Endodermal cell (in vitro differentiated cells): ENCODE data around the gene ZNF516. TPM values are rescaled to one million over a fixed set of nuclear protein-coding genes. Genes with fewer than 3 reads are reported as not detected.

Source experiments
- DNase-seq: peaks from one replicate; pipeline ENCODE4 v3.0.0-alpha.2; 2017
- H3K27ac ChIP-seq: 2 replicates; pipeline ENCODE4 v1.5.1; 2013; ENCODE audit warnings: mild to moderate bottlenecking, low read depth, low read length, moderate library complexity
- H3K27me3 ChIP-seq: 2 replicates; pipeline ENCODE4 v1.6.1; 2013; ENCODE audit warnings: mild to moderate bottlenecking, low read length, moderate library complexity; ENCODE audit not compliant: insufficient read depth, control insufficient read depth, poor library complexity, severe bottlenecking
- H3K36me3 ChIP-seq: 2 replicates; pipeline ENCODE4 v1.7.0; 2013; ENCODE audit warnings: mild to moderate bottlenecking, low read length, moderate library complexity; ENCODE audit not compliant: control insufficient read depth, insufficient read depth
- H3K4me1 ChIP-seq: one replicate; pipeline ENCODE4 v1.7.0; 2013; ENCODE audit warnings: low read length; ENCODE audit not compliant: control insufficient read depth, insufficient read depth
- H3K4me3 ChIP-seq: 2 replicates; pipeline ENCODE4 v1.5.1; 2013; ENCODE audit warnings: mild to moderate bottlenecking, low read length, moderate library complexity
- H3K9ac ChIP-seq: 2 replicates; pipeline ENCODE4 v1.6.1; 2013; ENCODE audit warnings: mild to moderate bottlenecking, low read length, moderate library complexity; ENCODE audit not compliant: poor library complexity, severe bottlenecking; ENCODE audit errors: extremely low read depth
- H3K9me3 ChIP-seq: 2 replicates; pipeline ENCODE4 v1.6.1; 2013; ENCODE audit warnings: mild to moderate bottlenecking, low read length, moderate library complexity; ENCODE audit not compliant: control insufficient read depth
- H3K27ac Mint-ChIP-seq: 2 replicates; pipeline ENCODE4 v1.8.0; 2020; ENCODE audit warnings: mixed read lengths
- H3K27me3 Mint-ChIP-seq: 2 replicates; pipeline ENCODE4 v1.8.0; 2021; ENCODE audit warnings: mild to moderate bottlenecking, mixed read lengths; ENCODE audit not compliant: insufficient read depth
- H3K36me3 Mint-ChIP-seq: 2 replicates; pipeline ENCODE4 v1.8.0; 2020; ENCODE audit warnings: low read depth, mixed read lengths
- H3K4me1 Mint-ChIP-seq: 2 replicates; pipeline ENCODE4 v1.8.0; 2020; ENCODE audit warnings: mixed read lengths
- H3K4me3 Mint-ChIP-seq: 2 replicates; pipeline ENCODE4 v1.8.0; 2020; ENCODE audit warnings: mild to moderate bottlenecking, moderate library complexity, mixed read lengths
- H3K9me3 Mint-ChIP-seq: 2 replicates; pipeline ENCODE4 v1.8.0; 2020; ENCODE audit warnings: mild to moderate bottlenecking, mixed read lengths
- CTCF ChIP-seq: fragments of 200-600 bp; sonication (generic); conservative IDR thresholded peaks from 2 replicates; pipeline ENCODE4 v1.5.0; 2021; ENCODE audit warnings: antibody characterized with exemption, mild to moderate bottlenecking
- WGBS, 2 experiments: methylation state at CpG; one replicate each; pipeline versions ENCODE4 v1.1.5 to v1.1.7; 2013; ENCODE audit warnings: missing lambda C conversion rate in 2 of 2, mixed read lengths in 1 of 2; ENCODE audit not compliant: insufficient coverage in 1 of 2, insufficient read length in 1 of 2; 5-methylcytosine and 5-hydroxymethylcytosine counted together
- total RNA-seq, 2 donors: library from RNA; stranded (reverse); fragmentation: NEBNext Ultra II Directional in 1 of 2; extraction: Animal tissue kit (Norgen Biotek cat#: 25700) in 1 of 2; gene quantifications; 2 replicates in 1 of 2; 3 replicates in 1 of 2; pipeline ENCODE4 v1.2.1, GENCODE V29; 2021

ZNF516 gene
- total RNA-seq, 2 donors from 2014 or later = 60.2 to 77.9 TPM

GRCh38 chr18:76441668-76442412, 53.2 kb downstream of the ZNF516 start:
- H3K9me3 Mint-ChIP-seq = no peaks in the 10 kb centered on the region
- H3K27me3 Mint-ChIP-seq = no peaks in the 10 kb centered on the region
- H3K27ac Mint-ChIP-seq = no peak overlapping the region
- TF ChIP-seq CTCF = no peak
- Histone ChIP-seq H3K9me3 (no peaks in the 10 kb centered on the region), H3K4me1 (peaks cover 4% of the 10 kb centered on the region), H3K27me3 (no peaks in the 10 kb centered on the region), H3K27ac (no peak overlapping the region), H3K36me3 (peaks cover 32% of the 10 kb centered on the region), H3K4me3 (no peak overlapping the region), H3K9ac (no peak overlapping the region)
- 95% methylated on average over 45 to 65 of the region's 65 CpGs for WGBS, 2 experiments
- DNase-seq = no peak
- no peak overlapping the region for H3K4me3 Mint-ChIP-seq
- peaks cover 29% of the 10 kb centered on the region for H3K4me1 Mint-ChIP-seq
- H3K36me3 Mint-ChIP-seq = peaks cover 15% of the 10 kb centered on the region

GRCh38 chr18:76441002-76441667, 53.9 kb downstream of the ZNF516 start:
- DNase-seq = peak; percentile 35
- H3K4me3 ChIP-seq = no peak overlapping the region
- peaks cover 4% of the 10 kb centered on the region for H3K4me1 ChIP-seq
- no peaks in the 10 kb centered on the region for H3K9me3 ChIP-seq
- H3K27ac Mint-ChIP-seq = no peak overlapping the region
- peaks cover 15% of the 10 kb centered on the region for H3K36me3 Mint-ChIP-seq
- H3K4me1 Mint-ChIP-seq = peaks cover 23% of the 10 kb centered on the region
- WGBS, 2 experiments = 94 to 95% methylated on average over 36 to 54 of the region's 54 CpGs
- no peak for TF ChIP-seq CTCF
- no peaks in the 10 kb centered on the region for H3K9me3 Mint-ChIP-seq
- H3K36me3 ChIP-seq = peaks cover 32% of the 10 kb centered on the region
- H3K27me3 Mint-ChIP-seq = no peaks in the 10 kb centered on the region
- H3K4me3 Mint-ChIP-seq = no peak overlapping the region
- no peak overlapping the region for H3K9ac ChIP-seq
- H3K27ac ChIP-seq = no peak overlapping the region
- no peaks in the 10 kb centered on the region for H3K27me3 ChIP-seq

GRCh38 chr18:76437910-76438309, 57.1 kb downstream of the ZNF516 start:
- WGBS, 2 experiments = 93 to 94% methylated on average over 8 of the region's 8 CpGs

More at GRCh38 chr18:76437910-76438309, 57.1 kb downstream of the ZNF516 start:
- Histone ChIP-seq H3K27ac (no peak overlapping the region), H3K36me3 (peaks cover 39% of the 10 kb centered on the region), H3K4me3 (no peak overlapping the region), H3K4me1 (no peaks in the 10 kb centered on the region), H3K9me3 (no peaks in the 10 kb centered on the region), H3K27me3 (no peaks in the 10 kb centered on the region), H3K9ac (no peak overlapping the region)
- DNase-seq = no peak
- no peak for TF ChIP-seq CTCF
- Mint-ChIP-seq H3K9me3 (no peaks in the 10 kb centered on the region), H3K27me3 (no peaks in the 10 kb centered on the region), H3K4me1 (no peaks in the 10 kb centered on the region), H3K4me3 (no peak overlapping the region), H3K27ac (no peak overlapping the region), H3K36me3 (peaks cover 28% of the 10 kb centered on the region)
